HuH-7 (cell line): ENCODE data around the gene MOGAT2.
"Not testable (repeated sequence)": the region's sequence is repeated elsewhere in the genome, so short reads cannot be mapped to it uniquely, and the experiment has no call there.

Experiments
- DNase-seq: peaks from one replicate; pipeline ENCODE4 v3.0.0; 2011; ENCODE audit warnings: low spot score

Gene MOGAT2

GRCh38 chr11:75717608-75718418 is at the start of gene MOGAT2:
TSS of gene MOGAT2 (plus strand) at chr11:75717838. CDS start at chr11:75717889, 51 bp downstream.
- no peak for DNase-seq

GRCh38 chr11:75668451-75669297 is 49.0 kb upstream of the MOGAT2 start, which contains the start of gene MAP6:
TSS of gene MAP6 (minus strand) at chr11:75669038. CDS start at chr11:75668369, 669 bp downstream.
- no peak for DNase-seq

- no peak for DNase-seq
These were observed 43.6 kb upstream of the MOGAT2 start for GRCh38 chr11:75673977-75674582.

GRCh38 chr11:75677275-75677674 is 40.4 kb upstream of the MOGAT2 start:
- no peak for DNase-seq

DNA sequence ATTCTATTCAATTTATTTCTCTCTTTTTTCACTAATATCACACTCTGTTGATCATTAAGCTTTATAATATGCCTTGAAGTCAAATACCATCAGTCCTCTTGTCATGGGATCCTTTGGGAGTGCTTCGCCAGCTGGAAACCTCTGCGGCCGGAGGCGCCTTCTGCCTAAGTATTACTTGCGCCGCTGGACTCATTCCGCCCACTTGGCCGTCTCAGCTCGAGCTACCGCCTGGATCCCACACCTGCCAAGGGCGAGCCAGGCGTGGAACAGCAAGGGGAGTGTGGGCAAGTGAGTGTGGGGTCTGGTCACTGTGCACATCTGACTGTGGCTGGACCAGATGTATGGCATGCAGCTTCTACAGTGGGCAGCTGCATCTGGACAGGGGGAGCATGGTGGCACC is 39.7 kb upstream of the MOGAT2 start:
- no peak for DNase-seq

DNA sequence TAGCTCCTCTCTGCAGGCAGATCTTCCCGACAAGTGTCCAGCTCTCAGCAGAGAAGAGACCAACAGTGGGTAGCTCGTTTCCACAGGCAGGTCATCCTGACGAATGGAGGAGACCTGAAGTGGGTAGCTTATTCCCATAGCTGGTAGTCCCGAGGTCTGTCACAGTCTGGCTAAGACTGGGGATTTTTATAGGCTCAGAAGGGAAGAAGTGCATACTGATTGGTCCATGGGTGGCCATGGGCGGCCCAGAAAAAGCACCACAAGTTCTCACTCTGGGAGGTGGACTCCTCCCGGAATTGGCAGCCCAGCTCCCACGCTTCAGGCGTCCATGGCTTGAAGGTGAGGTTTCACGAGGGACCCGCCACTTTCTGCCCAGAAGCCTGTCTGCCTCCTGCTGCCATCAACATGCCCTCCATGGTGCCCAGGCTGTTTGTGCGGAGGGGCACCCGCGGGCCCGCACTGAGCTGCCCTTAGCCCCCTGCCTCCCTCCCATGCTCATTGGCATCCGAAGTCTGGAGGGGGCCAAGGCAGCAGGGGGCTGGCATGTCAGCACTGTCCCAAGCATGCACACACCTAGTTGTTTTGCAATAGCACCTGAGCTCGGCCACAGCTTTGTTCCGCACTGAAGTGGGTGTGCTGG is 38.9 kb upstream of the MOGAT2 start:
- no peak for DNase-seq

DNA sequence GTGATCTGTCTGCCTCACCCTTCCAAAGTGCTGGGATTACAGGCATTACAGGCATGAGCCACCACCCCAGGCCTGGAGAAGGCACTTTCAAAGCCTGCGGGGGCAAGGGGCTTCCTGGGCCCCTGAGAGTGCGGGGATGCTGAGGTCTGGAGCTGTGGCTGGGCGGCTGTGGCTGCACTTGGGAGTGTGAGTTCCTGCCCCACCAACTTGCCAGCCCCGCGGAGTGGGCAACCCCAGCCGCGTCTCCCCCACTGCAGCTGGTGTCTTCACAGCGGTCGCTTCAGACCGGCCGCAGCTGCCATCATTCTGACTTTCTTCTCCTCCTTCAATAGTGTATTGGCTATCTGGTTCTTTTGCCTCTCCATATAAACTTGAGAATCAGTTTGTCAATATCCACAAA is 38.1 kb upstream of the MOGAT2 start:
- no peak for DNase-seq

- not testable (repeated sequence) for DNase-seq
These were observed 33.8 kb upstream of the MOGAT2 start for GRCh38 chr11:75683856-75684255.

DNA sequence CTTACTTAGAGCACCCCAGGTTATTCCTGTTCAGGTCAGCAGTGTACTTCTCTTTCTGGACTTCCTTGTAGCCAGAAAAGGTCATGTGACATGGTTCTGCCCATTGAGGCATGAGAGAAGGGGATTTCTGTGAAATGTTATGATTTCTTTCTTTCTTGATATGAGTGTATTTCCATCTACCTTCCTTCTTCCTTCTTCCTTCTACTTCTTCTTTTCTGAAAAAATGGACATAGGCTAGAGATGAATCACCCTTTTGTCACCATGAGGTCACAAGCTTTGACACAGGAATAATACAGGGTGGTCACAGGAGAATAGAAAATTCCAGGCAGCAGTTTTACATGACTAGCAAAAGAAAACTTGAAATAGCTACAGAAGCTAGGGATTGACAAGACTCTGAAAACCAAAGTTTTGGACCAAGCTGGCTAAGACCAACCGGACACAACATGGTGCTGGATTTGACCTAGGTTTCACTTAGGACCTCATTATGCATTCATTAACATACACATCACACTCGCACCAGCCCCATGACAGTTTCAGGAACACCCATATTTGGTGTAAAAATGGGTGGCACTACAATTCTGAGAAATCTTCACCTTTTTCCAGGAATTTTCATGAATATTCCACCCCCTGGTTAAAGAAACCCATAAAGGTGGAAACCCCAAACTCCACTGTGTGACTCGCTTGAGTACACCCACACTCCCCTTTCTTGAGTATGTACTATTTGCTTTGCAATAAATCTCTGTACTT is 27.6 kb upstream of the MOGAT2 start:
- no peak for DNase-seq

DNA sequence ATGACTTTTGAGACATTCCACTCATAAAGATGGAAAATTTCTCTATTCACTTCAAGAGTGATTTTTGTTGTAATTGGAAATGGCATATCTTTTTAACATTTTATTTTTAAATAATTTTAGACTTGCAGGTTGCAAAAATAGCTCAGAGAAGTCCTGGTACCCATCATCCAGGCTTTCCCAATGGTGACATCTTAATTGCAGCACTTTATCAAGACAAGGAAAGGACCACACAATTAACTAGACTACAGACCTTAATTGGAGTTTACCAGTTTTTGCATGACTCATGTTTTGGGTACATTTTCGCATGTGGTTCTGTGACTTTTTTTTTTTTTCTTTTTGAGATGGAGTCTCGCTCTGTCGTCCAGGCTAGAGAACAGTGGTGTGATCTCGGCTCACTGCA is 25.8 kb upstream of the MOGAT2 start:
- DNase-seq = no peak

DNA sequence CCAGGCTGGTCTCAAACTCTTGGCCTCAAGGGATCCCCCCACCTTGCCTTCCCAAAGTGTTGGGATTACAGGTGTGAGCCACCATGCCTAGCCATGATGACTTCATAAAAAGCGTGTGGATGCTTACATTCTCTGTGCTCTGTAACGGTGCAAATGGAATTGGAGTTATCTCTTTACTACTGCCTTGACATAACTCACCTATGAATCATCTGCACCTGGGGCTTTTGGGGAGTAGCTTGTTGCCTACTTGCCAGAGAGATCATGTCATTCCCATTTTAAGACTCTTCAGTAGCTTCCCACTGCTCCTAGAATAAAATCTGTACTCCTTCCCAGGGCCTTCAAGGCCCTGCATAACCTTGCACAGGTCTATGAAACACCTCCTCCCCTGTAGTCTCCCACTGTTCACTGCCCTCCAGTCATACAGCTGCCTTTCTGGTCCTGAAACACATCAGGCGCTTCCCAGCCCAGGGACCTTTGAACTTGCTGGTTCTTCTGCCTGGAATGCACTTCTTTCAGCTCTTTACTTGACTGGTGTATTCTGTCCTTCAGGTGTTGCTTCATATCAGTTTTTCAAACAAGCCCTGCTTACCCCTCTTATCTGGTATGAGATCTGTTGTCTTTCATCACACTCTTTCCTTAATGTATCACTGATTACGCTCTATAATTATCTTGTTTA is 19.6 kb upstream of the MOGAT2 start:
- peak; percentile 16 for DNase-seq

DNA sequence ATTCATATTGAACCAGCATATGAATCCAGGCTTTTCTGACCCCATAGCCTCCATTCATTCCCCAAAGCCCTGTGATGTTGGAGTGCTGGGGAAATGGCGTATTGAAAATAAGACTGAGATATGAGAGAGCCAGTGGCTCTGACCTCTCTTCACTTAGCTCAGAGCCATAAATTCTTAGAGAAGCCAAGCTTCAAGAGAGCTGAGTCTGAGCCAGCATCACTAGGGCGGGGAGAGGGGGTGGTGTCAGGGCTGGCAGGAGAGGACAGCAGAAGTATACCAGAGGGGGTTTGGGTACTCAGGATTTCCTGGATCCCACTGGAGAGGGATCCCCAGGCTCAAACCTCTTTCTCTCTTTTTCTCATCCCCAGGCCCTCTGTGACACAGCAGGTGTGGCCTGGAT is 16.7 kb upstream of the MOGAT2 start:
- no peak for DNase-seq

DNA sequence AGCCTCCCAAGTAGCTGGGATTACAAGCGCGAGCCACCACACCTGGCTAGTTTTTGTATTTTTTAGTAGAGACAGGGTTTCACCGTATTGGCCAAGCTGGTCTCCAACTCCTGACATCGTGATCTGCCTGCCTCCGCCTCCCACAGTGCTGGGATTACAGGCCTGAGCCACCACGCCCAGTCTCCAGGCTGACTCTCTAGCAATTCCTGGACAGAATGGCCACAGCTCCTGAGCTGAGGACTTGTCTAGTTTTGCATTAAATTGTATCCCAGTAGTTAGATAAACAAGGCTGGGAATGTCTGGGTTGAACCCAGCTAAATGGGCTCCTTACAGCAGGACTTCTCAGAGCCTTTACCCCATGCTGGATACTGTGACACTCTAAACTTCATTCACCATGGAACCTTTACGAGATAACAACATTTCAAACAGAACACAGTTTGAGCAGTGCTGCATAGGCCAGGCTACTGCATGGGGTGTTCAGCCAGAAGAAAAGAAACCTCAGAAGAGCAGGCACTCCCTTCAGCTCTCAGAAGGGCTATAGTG is 13.9 kb upstream of the MOGAT2 start:
- no peak for DNase-seq

DNA sequence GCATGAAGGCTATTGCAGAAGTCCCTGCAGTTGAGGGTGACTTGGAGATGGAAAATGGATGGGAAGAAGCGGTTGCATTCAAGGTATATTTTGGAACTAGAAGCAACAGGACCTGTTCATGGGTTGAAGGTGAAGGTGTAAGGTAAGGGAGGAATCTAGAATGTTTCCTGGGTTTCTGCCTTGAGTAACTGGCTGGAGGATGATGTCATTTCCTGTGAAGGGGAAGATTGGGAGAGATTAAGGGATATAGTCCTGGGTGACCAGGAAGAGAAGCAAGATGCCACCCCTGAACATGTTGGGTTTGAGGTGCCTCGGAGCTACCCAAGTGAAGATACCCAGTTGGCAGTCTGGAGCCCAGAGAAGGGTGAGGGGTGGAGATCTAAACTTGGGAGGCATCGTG is 12.1 kb upstream of the MOGAT2 start:
- DNase-seq = no peak

- peak; percentile 78 for DNase-seq
These were observed 11.3 kb upstream of the MOGAT2 start for GRCh38 chr11:75706260-75706729.

DNA sequence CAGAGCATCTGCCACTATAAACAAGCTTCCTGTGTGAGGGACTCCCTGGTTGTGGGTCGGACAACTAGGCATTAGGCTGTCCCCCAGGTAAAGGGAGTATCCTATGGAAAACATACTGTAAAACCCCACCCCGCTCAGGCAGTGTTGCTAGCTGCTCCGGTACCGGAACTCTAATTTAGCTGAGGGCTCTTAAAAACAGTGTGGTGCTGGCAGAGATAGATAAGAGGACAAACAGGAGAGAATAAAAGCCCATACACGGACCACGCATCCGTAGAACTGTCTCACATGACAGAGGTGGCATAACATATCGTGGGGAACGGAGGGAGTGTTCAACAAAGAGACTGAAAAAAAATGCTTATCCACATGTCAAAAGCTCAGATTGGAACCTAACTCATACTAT is 3.4 kb upstream of the MOGAT2 start:
- no peak for DNase-seq

- DNase-seq = no peak
These were observed 1.9 kb upstream of the MOGAT2 start for GRCh38 chr11:75715688-75716087.

DNA sequence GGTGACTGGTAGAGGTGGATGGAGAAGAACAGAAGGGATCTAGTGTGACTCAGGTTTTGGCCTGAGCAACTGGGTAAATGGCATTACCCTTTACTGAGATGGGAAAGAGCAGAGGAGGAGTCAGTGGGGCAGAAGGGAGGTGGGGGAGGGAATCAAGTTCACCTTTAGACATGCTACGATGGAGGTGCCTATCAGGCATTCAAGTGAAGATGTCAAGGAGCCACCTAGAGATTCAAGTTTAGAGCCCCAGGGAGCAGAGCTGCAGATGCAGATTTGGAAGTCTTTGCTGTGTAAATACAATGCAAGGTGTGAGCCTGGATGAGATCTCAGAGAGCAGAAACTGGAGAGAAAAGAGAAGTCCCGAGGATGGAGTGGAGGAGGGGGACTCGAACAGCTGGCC is 979 bp upstream of the MOGAT2 start:
- DNase-seq = no peak

DNA sequence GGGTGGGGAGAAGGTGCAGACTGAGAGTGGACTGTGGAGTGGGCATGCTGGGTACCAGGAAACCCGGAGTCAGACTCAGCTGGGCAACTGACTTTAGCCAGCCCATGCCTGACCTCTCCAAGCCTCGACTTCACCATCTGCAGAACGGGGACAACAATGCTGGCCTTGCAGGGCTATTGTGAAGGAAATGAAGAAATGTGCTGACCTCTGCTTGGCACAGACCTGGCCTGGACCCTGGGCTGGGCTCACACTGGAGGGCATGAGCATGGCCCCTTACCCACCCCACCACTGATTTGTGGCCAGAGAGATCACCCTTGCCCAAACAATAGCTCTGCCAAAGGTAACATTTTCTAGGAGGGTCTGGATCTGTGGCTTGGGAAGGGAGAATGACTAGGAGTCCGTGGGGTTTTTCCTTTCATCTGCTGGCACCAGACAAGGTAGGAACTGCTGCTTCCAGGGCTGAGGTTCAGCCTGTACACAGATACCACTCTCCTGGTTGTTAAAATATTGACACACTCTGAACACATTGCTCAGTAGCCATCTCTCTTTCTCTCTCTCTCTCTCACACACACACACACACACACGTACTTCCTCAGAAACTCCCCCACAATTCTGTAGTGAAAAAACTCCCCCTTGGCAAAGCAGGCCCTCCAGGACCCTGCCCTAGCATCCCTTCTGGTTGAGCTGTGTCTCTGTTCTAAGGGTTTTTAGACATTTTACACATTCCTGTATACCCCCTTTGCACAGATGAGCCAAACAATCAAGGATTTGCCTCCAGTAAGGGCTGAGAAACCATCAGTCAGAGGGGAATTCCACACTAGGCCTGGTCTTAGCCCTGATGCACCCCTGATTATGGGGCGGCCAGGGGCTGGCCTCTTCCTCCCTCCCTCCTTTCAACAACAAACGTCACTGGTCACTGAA is 1.0 kb downstream of the MOGAT2 start:
- DNase-seq = no peak
